PC-9 (cell line): ENCODE measurements around the gene TYW3. TPM values are rescaled to one million over a fixed set of nuclear protein-coding genes. Genes with fewer than 3 reads are reported as not detected.
"Not testable (repeated sequence)": the region's sequence is repeated elsewhere in the genome, so short reads cannot be mapped to it uniquely, and the experiment has no call there.

ENCODE experiments used
- BruUV-seq: library from RNA; stranded (reverse); fragments of 400-500 nt; replicated peaks from 2 replicates; lab custom pipeline; 2021; lab: Mats Ljungman, UMichigan
- CTCF ChIA-PET: fragments of 300-600 bp; sonication (Branson Sonifier 250); formaldehyde crosslinking; loops from one replicate; lab custom pipeline; 2022; ENCODE audit warnings: antibody characterized with exemption; lab: Charles Lee
- POLR2A ChIA-PET: fragments of 300-600 bp; sonication (Branson Sonifier 250); formaldehyde crosslinking; loops from one replicate; lab custom pipeline; 2022; ENCODE audit warnings: antibody characterized with exemption; ENCODE audit not compliant: unreplicated experiment; lab: Charles Lee
- DNase-seq, 2 experiments: peaks; one replicate each; pipeline versions ENCODE4 v3.0.0 to v3.0.0-alpha.2; 2015 to 2022; ENCODE audit warnings: mixed read lengths in 1 of 2
- H2AFZ ChIP-seq: fragments of 200-600 bp; sonication (generic); 2 replicates; pipeline ENCODE4 v1.8.1; 2017; ENCODE audit warnings: antibody characterized with exemption
- H3F3A ChIP-seq: fragments of 200-600 bp; sonication (generic); 2 replicates; pipeline ENCODE4 v1.8.1; 2017; ENCODE audit warnings: antibody characterized with exemption, mild to moderate bottlenecking, low read depth; ENCODE audit not compliant: insufficient read depth
- H3K27ac ChIP-seq: fragments of 200-600 bp; sonication (generic); 2 replicates; pipeline ENCODE4 v1.6.1; 2016; ENCODE audit warnings: mixed run types
- H3K27me3 ChIP-seq: fragments of 200-600 bp; sonication (generic); 2 replicates; pipeline ENCODE4 v1.6.1; 2016; ENCODE audit warnings: low read depth, mixed run types; ENCODE audit not compliant: insufficient read depth
- H3K36me3 ChIP-seq: fragments of 200-600 bp; sonication (generic); 2 replicates; pipeline ENCODE4 v1.6.1; 2016; ENCODE audit warnings: low read depth, mixed run types
- H3K4me1 ChIP-seq: fragments of 200-600 bp; sonication (generic); replicated peaks from 2 replicates; pipeline ENCODE4 v1.6.1; 2016; ENCODE audit warnings: mixed run types; ENCODE audit not compliant: insufficient read depth
- H3K4me2 ChIP-seq: fragments of 200-600 bp; sonication (generic); 2 replicates; pipeline ENCODE4 v1.6.1; 2017; ENCODE audit warnings: mixed run types
- H3K4me3 ChIP-seq: fragments of 200-600 bp; sonication (generic); 2 replicates; pipeline ENCODE4 v1.6.1; 2016; ENCODE audit warnings: mixed run types
- H3K79me2 ChIP-seq: fragments of 200-600 bp; sonication (generic); 2 replicates; pipeline ENCODE4 v1.6.1; 2017; ENCODE audit warnings: low read depth, mixed run types
- H3K9me2 ChIP-seq: fragments of 200-600 bp; sonication (generic); 2 replicates; pipeline ENCODE4 v1.8.1; 2017; ENCODE audit warnings: mild to moderate bottlenecking; ENCODE audit not compliant: insufficient read depth
- H3K9me3 ChIP-seq: fragments of 200-600 bp; sonication (generic); 2 replicates; pipeline ENCODE4 v1.8.1; 2016; ENCODE audit warnings: low read depth; ENCODE audit not compliant: insufficient read depth
- H4K20me1 ChIP-seq: fragments of 200-600 bp; sonication (generic); 2 replicates; pipeline ENCODE4 v1.8.1; 2017; ENCODE audit not compliant: insufficient read depth
- EZH2 ChIP-seq: fragments of 200-600 bp; sonication (generic); IDR thresholded peaks from 2 replicates; pipeline ENCODE4 v1.8.0; 2017; ENCODE audit warnings: antibody characterized with exemption, low read depth
- intact Hi-C: fragments of 100-400 bp; cut with micrococcal nuclease; formaldehyde crosslinking; loops from one replicate; pipeline ENCODE4 v1.10.0; 2022; ENCODE audit not compliant: unreplicated experiment
- total RNA-seq: library from RNA; stranded (reverse); gene quantifications from 2 replicates; pipeline ENCODE4 v1.2.3, GENCODE V29; 2021
- TF ChIP-seq, protein P1 (sequence below): fragments of 200-600 bp; sonication (generic); conservative IDR thresholded peaks from 2 replicates; pipeline ENCODE4 v1.6.1; 2017; ENCODE audit warnings: mixed run types, antibody characterized with exemption, mild to moderate bottlenecking, moderate library complexity

TYW3 gene
- total RNA-seq, 1 experiment from 2014 or later = 19.8 TPM

- Histone ChIP-seq H3K79me2 (0 out of 2 replicates have a peak, but pooled peaks cover 11% of the 10 kb centered on the region), H3K9me3 (no peaks in the 10 kb centered on the region), H3K36me3 (no peaks in the 10 kb centered on the region), H3K4me2 (no peak overlapping the region), H3K4me3 (no peak overlapping the region), H3K27me3 (no peaks in the 10 kb centered on the region), H3K9me2 (no peaks in the 10 kb centered on the region), H3K4me1 (peaks cover 12% of the 10 kb centered on the region; the same call in 1 of the 2 replicates), H3F3A (peaks cover 6% of the 10 kb centered on the region; the same call in 1 of the 2 replicates), H4K20me1 (no peaks in the 10 kb centered on the region), H2AFZ (no peak overlapping the region), H3K27ac (no peak overlapping the region)
- no peak for DNase-seq
- CTCF ChIA-PET = no interaction called here
- BruUV-seq = no TSS peak
- intact Hi-C loops = no loop called here
- POLR2A ChIA-PET = no interaction called here
- no peak for TF ChIP-seq EZH2
- TF ChIP-seq, protein P1, sequence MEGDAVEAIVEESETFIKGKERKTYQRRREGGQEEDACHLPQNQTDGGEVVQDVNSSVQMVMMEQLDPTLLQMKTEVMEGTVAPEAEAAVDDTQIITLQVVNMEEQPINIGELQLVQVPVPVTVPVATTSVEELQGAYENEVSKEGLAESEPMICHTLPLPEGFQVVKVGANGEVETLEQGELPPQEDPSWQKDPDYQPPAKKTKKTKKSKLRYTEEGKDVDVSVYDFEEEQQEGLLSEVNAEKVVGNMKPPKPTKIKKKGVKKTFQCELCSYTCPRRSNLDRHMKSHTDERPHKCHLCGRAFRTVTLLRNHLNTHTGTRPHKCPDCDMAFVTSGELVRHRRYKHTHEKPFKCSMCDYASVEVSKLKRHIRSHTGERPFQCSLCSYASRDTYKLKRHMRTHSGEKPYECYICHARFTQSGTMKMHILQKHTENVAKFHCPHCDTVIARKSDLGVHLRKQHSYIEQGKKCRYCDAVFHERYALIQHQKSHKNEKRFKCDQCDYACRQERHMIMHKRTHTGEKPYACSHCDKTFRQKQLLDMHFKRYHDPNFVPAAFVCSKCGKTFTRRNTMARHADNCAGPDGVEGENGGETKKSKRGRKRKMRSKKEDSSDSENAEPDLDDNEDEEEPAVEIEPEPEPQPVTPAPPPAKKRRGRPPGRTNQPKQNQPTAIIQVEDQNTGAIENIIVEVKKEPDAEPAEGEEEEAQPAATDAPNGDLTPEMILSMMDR = no peak
Measured at GRCh38 chr1:74728736-74729135, 4.2 kb upstream of the TYW3 start.

- H3K36me3 ChIP-seq = 0 out of 2 replicates have a peak, but pooled peaks cover under 1% of the 10 kb centered on the region
- H3K4me3 ChIP-seq = no peak overlapping the region
- peaks cover 22% of the 10 kb centered on the region for H3K4me1 ChIP-seq
- ChIA-PET POLR2A (no interaction called here), CTCF (no interaction called here)
- DNase-seq = no peak
- no peaks in the 10 kb centered on the region for H3K9me3 ChIP-seq
- TF ChIP-seq, protein P1 = no peak
- no peaks in the 10 kb centered on the region for H3K9me2 ChIP-seq
- H3K79me2 ChIP-seq = peaks cover 23% of the 10 kb centered on the region
- no peak overlapping the region for H3K4me2 ChIP-seq
- intact Hi-C loops = loop anchor here (5.0 to 10.0 kb wide), 2 partner anchors 38 to 225 kb away; no protein-coding TSS in a partner anchor
- no peak overlapping the region for H2AFZ ChIP-seq
- no peak overlapping the region for H3K27ac ChIP-seq
- no peaks in the 10 kb centered on the region for H3K27me3 ChIP-seq
- BruUV-seq = no TSS peak
- H3F3A ChIP-seq = peaks cover 6% of the 10 kb centered on the region; the same call in 1 of the 2 replicates
- H4K20me1 ChIP-seq = peaks cover 5% of the 10 kb centered on the region; the same call in 1 of the 2 replicates
Measured at GRCh38 chr1:74729741-74730478, 3.0 kb upstream of the TYW3 start.

- DNase-seq = no peak
- intact Hi-C loops = loop anchor here (2.0 to 10.0 kb wide), 3 partner anchors 39 to 227 kb away; no protein-coding TSS in a partner anchor
- TSS peak; percentile 28 for BruUV-seq
- no peaks in the 10 kb centered on the region for H3K9me2 ChIP-seq
- no peak overlapping the region for H2AFZ ChIP-seq
- H3K4me1 ChIP-seq = peaks cover 25% of the 10 kb centered on the region
- peak overlapping the region; percentile 87 for H3K4me2 ChIP-seq
- peaks cover 6% of the 10 kb centered on the region; the same call in 1 of the 2 replicates for H3F3A ChIP-seq
- TF ChIP-seq, protein P1 = no peak
- no peak for TF ChIP-seq EZH2
- no peak overlapping the region for H3K27ac ChIP-seq
- H3K4me3 ChIP-seq = peak overlapping the region; percentile 95; the same call in 1 of the 2 replicates
- no peaks in the 10 kb centered on the region for H3K27me3 ChIP-seq
- H3K36me3 ChIP-seq = peaks cover 6% of the 10 kb centered on the region
- ChIA-PET POLR2A (no interaction called here), CTCF (no interaction called here)
- H3K9me3 ChIP-seq = no peaks in the 10 kb centered on the region
- peaks cover 31% of the 10 kb centered on the region for H3K79me2 ChIP-seq
- H4K20me1 ChIP-seq = peaks cover 10% of the 10 kb centered on the region; the same call in 1 of the 2 replicates
Measured at GRCh38 chr1:74731399-74732052, 1.4 kb upstream of the TYW3 start.

DNA sequence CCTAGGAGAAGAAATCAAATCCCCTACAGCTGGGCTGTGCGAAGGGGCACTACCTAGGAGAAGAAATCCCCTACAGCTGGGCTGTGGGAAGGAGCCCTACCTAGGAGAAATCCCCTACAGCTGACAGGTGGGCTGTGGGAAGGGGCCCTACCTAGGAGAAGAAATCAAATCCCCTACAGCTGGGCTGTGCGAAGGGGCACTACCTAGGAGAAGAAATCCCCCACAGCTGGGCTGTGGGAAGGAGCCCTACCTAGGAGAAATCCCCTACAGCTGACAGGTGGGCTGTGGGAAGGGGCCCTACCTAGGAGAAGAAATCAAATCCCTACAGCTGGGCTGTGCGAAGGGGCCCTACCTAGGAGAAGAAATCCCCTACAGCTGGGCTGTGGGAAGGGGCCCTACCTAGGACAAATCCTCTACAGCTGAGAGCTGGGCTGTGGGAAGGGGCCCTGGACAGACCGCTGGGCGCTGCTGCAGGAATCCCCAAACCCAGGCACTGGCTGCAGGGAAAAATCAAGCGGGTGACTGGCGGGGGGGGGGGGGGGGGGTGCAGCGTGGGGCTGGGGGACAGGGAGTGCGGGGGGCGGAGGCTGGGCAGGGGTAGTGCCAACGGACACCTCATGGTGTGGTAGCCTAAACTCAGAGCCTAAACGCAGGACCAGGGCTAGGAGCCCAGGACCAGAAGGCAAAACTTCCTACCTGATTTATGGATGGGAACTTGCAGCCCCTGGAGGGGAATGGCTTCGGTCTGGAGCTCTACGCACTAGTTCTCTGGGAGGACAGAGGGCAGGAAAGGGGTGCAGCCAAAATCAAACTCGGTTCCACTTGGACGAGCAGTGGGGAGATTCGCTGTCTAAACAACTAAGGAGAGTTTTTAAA is 643 bp upstream of the TYW3 start:
- H4K20me1 ChIP-seq, H3K9me2 ChIP-seq, H3F3A ChIP-seq, BruUV-seq, POLR2A ChIA-PET, DNase-seq, H3K27me3 ChIP-seq, H3K9me3 ChIP-seq, CTCF ChIA-PET: not testable (repeated sequence)
- Histone ChIP-seq H2AFZ (peak overlapping the region; percentile 97), H3K4me2 (peak overlapping the region; percentile 87), H3K4me3 (peak overlapping the region; percentile 95), H3K4me1 (peaks cover 25% of the 10 kb centered on the region), H3K36me3 (peaks cover 13% of the 10 kb centered on the region), H3K79me2 (peaks cover 31% of the 10 kb centered on the region), H3K27ac (0 out of 2 replicates have a peak overlapping the region, but pooled peaks have one; percentile 84)
- intact Hi-C loops = loop anchor here (2.0 to 10.0 kb wide), 3 partner anchors 40 to 228 kb away; no protein-coding TSS in a partner anchor
